Measurements from ENCODE around the gene ANKS1A. TPM values are rescaled to one million over a fixed set of nuclear protein-coding genes. Genes with fewer than 3 reads are reported as not detected.

The ANKS1A gene
- total RNA-seq, 1 experiment from 2014 or later, result 21.7 TPM

DNA sequence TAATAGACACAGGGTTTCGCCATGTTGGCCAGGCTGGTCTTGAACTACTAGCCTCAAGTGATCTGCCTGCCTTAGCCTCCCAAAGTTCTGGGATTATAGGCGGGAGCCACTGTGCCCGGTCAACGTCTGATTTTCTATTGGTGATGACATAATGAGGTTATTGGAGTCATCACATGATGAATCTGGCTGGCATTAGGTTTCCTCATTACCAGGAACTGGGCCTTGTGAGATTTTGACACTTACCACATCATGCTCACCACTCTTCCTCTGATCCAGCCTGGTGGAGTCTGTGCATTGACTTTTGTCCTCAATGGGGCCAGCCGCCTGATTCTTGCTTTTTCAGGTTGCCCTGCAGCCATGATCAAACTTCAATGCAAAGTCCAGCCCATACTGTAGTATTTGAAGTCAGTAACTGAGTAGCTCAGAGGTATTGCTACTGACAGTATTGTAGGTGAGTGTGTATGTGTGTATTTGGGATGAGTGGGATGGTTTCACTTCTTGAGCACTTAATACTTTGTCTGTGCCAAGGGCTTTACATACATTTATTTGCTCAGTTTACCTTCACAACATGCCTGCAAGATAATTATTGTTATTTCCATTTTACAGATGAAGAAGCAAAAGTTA, 16.0 kb downstream of the ANKS1A start:
- ChIA-PET POLR2A (ENCODE audit: low non-redundant PET) (no interaction called here), CTCF (no interaction called here)
- no peaks in the 10 kb centered on the region for H3K36me3 ChIP-seq (ENCODE audit: insufficient read depth, low read length, poor library complexity, severe bottlenecking)
- intact Hi-C loops (cut with micrococcal nuclease; ENCODE audit: unreplicated experiment), result no loop called here
- H3K27me3 ChIP-seq (replicated peaks; ENCODE audit: insufficient read depth, low read depth, low read length, poor library complexity), result no peaks in the 10 kb centered on the region
- DNase-seq (ENCODE audit: low spot score), result no peak
- BruUV-seq (replicated peaks), result no TSS peak
- TF ChIP-seq CTCF (conservative IDR thresholded peaks at IDR 0.05; ENCODE audit: low read depth, low read length) (no peak), EZH2 (IDR thresholded peaks at IDR 0.05; ENCODE audit: borderline replicate concordance, low read depth, low read length, poor library complexity, severe bottlenecking) (no peak)
- H3K9me3 ChIP-seq (ENCODE audit: low read depth, low read length, poor library complexity, severe bottlenecking), result no peaks in the 10 kb centered on the region
- H3K4me3 ChIP-seq (ENCODE audit: low read depth, low read length, poor library complexity, severe bottlenecking), result no peak overlapping the region
- no peak overlapping the region for H3K27ac ChIP-seq (ENCODE audit: low read depth, low read length, poor library complexity, severe bottlenecking)
- H3K4me1 ChIP-seq (ENCODE audit: insufficient read depth, low read length, poor library complexity, severe bottlenecking), result peaks cover 9% of the 10 kb centered on the region

DNA sequence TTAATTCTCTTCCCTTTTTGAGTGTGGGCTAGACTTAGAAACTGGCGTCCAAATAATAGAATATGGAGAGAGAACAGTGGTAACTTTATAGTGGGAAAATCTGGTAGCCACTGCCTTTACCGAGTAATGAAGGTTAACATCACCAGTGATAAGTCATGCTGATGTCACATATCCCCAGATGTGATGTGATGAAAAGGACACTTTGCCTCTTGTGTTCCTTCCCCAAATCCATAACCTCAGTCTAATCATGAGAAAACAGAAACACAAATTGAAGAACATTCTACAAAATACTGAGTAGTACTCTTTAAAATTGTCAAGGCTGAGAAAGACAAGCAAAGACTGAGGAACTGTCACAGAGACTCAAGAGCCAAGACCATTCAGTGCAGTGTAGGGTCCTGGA, 17.8 kb downstream of the ANKS1A start:
- H3K27ac ChIP-seq (ENCODE audit: low read depth, low read length, poor library complexity, severe bottlenecking), result no peak overlapping the region
- ChIA-PET CTCF (no interaction called here), POLR2A (ENCODE audit: low non-redundant PET) (no interaction called here)
- intact Hi-C loops (cut with micrococcal nuclease; ENCODE audit: unreplicated experiment), result no loop called here
- H3K4me3 ChIP-seq (ENCODE audit: low read depth, low read length, poor library complexity, severe bottlenecking), result no peak overlapping the region
- BruUV-seq (replicated peaks), result no TSS peak
- no peaks in the 10 kb centered on the region for H3K9me3 ChIP-seq (ENCODE audit: low read depth, low read length, poor library complexity, severe bottlenecking)
- no peaks in the 10 kb centered on the region for H3K36me3 ChIP-seq (ENCODE audit: insufficient read depth, low read length, poor library complexity, severe bottlenecking)
- DNase-seq (ENCODE audit: low spot score), result no peak
- H3K27me3 ChIP-seq (replicated peaks; ENCODE audit: insufficient read depth, low read depth, low read length, poor library complexity), result no peaks in the 10 kb centered on the region
- peaks cover 23% of the 10 kb centered on the region for H3K4me1 ChIP-seq (ENCODE audit: insufficient read depth, low read length, poor library complexity, severe bottlenecking)
- no peak for TF ChIP-seq EZH2 (IDR thresholded peaks at IDR 0.05; ENCODE audit: borderline replicate concordance, low read depth, low read length, poor library complexity, severe bottlenecking)
- TF ChIP-seq CTCF (conservative IDR thresholded peaks at IDR 0.05; ENCODE audit: low read depth, low read length), result no peak

DNA sequence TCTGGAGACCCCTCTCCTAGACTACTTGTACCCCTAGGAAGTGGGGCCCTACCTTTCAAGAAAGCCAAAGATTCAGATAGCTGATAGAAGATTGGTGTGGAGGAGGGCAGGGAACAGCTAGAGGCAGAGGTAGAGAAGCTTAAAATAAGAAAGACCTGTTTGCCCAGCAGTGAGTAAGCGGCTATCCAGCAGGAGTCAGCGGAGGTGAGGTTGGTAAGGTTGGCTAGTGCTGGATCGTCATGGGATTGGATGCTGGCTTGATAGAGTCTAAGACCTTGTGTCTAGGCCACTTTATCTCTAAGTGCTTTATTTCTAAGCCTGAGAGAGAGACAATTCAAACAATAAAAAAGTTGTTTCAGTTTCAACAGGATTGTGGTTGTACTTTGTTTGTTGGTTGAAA, 19.1 kb downstream of the ANKS1A start:
- no TSS peak for BruUV-seq (replicated peaks)
- Histone ChIP-seq H3K36me3 (ENCODE audit: insufficient read depth, low read length, poor library complexity, severe bottlenecking) (no peaks in the 10 kb centered on the region), H3K9me3 (ENCODE audit: low read depth, low read length, poor library complexity, severe bottlenecking) (no peaks in the 10 kb centered on the region), H3K27me3 (replicated peaks; ENCODE audit: insufficient read depth, low read depth, low read length, poor library complexity) (no peaks in the 10 kb centered on the region), H3K27ac (ENCODE audit: low read depth, low read length, poor library complexity, severe bottlenecking) (no peak overlapping the region), H3K4me1 (ENCODE audit: insufficient read depth, low read length, poor library complexity, severe bottlenecking) (peaks cover 36% of the 10 kb centered on the region), H3K4me3 (ENCODE audit: low read depth, low read length, poor library complexity, severe bottlenecking) (no peak overlapping the region)
- TF ChIP-seq EZH2 (IDR thresholded peaks at IDR 0.05; ENCODE audit: borderline replicate concordance, low read depth, low read length, poor library complexity, severe bottlenecking) (no peak), CTCF (conservative IDR thresholded peaks at IDR 0.05; ENCODE audit: low read depth, low read length) (no peak)
- POLR2A ChIA-PET (ENCODE audit: low non-redundant PET), result no interaction called here
- CTCF ChIA-PET, result no interaction called here
- no peak for DNase-seq (ENCODE audit: low spot score)
- intact Hi-C loops (cut with micrococcal nuclease; ENCODE audit: unreplicated experiment), result no loop called here
